ENCODE data around the gene HPS6. TPM values are rescaled to one million over a fixed set of nuclear protein-coding genes. Genes with fewer than 3 reads are reported as not detected.

HPS6 gene
- total RNA-seq, 1 experiment from 2014 or later = 31.7 TPM

DNA sequence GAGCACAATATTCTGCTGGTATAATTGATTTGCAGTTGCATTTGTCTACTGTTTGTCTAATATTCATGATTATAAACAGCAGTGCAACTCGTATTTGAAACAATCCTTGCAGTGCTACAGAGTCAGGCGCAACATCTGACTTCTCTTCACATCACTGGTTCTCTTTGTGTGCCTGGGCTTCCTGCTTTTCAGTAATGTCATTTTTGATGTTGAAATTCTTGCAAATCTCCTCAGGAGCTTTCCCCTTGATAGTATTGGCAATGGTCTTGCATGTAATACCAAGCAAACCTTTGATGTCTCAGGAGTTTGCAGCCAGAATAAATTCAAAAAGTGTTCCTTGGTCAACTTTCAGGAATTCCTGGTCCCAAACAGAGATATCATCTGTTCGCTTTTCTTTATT, 20.2 kb downstream of the HPS6 start:
- CTCF ChIA-PET = no interaction called here
- intact Hi-C loops (cut with micrococcal nuclease) = no loop called here

DNA sequence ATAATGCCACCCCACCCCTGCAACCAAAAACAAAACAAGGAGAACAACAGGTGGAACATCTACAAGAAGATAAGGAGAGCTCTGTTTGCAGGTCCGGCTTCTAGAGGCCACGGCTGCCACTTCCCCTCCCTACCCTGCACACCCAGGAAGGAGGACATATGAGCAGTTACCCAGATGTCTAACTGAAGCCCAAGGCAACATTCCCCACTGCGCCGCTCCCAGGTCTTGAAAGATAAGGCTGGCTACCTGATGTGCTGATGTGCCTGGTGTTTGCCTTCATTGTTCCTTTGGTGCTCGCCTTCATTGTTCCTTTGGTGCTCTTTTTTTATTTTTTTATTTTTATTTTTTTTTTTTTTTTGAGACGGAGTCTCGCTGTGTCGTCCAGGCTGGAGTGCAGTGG, 21.0 kb downstream of the HPS6 start:
- no peak overlapping the region for H3K27ac ChIP-seq (ENCODE audit: low read depth, low read length)
- H3K9ac ChIP-seq (ENCODE audit: low read length) = no peak overlapping the region
- intact Hi-C loops (cut with micrococcal nuclease) = no loop called here
- BruUV-seq (replicated peaks) = no TSS peak
- H3K4me3 ChIP-seq (replicated peaks in 1 of 2; ENCODE audit: low read depth in 1 of 2, low read length in 2 of 2) = no peak overlapping the region
- ChIA-PET RAD21 (ENCODE audit: low non-redundant PET in 1 of 2, low total read pairs in 2 of 2, uncharacterized antibody in 2 of 2, unreplicated experiment in 2 of 2) (no interaction called here), CTCF (no interaction called here), POLR2A (no interaction called here)
- H4K20me1 ChIP-seq (ENCODE audit: insufficient read depth) = no peaks in the 10 kb centered on the region
- H3K4me1 ChIP-seq (ENCODE audit: control insufficient read depth in 1 of 2, insufficient read depth in 2 of 2, low read length in 2 of 2) = no peaks in the 10 kb centered on the region
- H2AFZ ChIP-seq (ENCODE audit: low read depth, low read length, poor library complexity, severe bottlenecking) = no peak overlapping the region
- H3K4me2 ChIP-seq (ENCODE audit: low read length) = no peak overlapping the region
- H3K9me3 ChIP-seq (ENCODE audit: control insufficient read depth in 1 of 2, insufficient read depth in 1 of 2, low read depth in 1 of 2, low read length in 2 of 2) = no peaks in the 10 kb centered on the region
- H3K9me2 ChIP-seq (ENCODE audit: insufficient read depth) = no peaks in the 10 kb centered on the region
- H3K27me3 ChIP-seq (ENCODE audit: insufficient read depth, low read length) = no peaks in the 10 kb centered on the region
- H3K79me2 ChIP-seq (ENCODE audit: insufficient read depth, low read length) = no peaks in the 10 kb centered on the region
- H3K36me3 ChIP-seq (ENCODE audit: control insufficient read depth in 1 of 2, insufficient read depth in 2 of 2, low read length in 2 of 2) = no peaks in the 10 kb centered on the region
- DNase-seq (ENCODE audit: low read depth, low spot score) (no peak), ATAC-seq (no peak)
- TF ChIP-seq YY1 (IDR thresholded peaks at IDR 0.05; ENCODE audit: extremely low read depth, insufficient replicate concordance, low read depth, low read length) (no peak), SRF (IDR thresholded peaks at IDR 0.05; ENCODE audit: low read depth) (no peak), RAD21 (IDR thresholded peaks at IDR 0.05; ENCODE audit: low read depth) (no peak), JUND (IDR thresholded peaks at IDR 0.05) (no peak), FOSL1 (IDR thresholded peaks at IDR 0.05; ENCODE audit: low read depth) (no peak), CEBPB (IDR thresholded peaks at IDR 0.05; ENCODE audit: low read depth) (no peak), SIN3A (IDR thresholded peaks at IDR 0.05; ENCODE audit: low read depth) (no peak), POLR2AphosphoS5 (IDR thresholded peaks at IDR 0.05; ENCODE audit: low read depth, low read length) (no peak)
- TF ChIP-seq, protein P1, sequence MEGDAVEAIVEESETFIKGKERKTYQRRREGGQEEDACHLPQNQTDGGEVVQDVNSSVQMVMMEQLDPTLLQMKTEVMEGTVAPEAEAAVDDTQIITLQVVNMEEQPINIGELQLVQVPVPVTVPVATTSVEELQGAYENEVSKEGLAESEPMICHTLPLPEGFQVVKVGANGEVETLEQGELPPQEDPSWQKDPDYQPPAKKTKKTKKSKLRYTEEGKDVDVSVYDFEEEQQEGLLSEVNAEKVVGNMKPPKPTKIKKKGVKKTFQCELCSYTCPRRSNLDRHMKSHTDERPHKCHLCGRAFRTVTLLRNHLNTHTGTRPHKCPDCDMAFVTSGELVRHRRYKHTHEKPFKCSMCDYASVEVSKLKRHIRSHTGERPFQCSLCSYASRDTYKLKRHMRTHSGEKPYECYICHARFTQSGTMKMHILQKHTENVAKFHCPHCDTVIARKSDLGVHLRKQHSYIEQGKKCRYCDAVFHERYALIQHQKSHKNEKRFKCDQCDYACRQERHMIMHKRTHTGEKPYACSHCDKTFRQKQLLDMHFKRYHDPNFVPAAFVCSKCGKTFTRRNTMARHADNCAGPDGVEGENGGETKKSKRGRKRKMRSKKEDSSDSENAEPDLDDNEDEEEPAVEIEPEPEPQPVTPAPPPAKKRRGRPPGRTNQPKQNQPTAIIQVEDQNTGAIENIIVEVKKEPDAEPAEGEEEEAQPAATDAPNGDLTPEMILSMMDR (IDR thresholded peaks at IDR 0.05 in 2 of 3, conservative IDR thresholded peaks at IDR 0.05 in 1 of 3; ENCODE audit: borderline replicate concordance in 1 of 3, insufficient read depth in 1 of 3, low read depth in 2 of 3, low read length in 2 of 3) = no peak
- TF ChIP-seq, protein P2, sequence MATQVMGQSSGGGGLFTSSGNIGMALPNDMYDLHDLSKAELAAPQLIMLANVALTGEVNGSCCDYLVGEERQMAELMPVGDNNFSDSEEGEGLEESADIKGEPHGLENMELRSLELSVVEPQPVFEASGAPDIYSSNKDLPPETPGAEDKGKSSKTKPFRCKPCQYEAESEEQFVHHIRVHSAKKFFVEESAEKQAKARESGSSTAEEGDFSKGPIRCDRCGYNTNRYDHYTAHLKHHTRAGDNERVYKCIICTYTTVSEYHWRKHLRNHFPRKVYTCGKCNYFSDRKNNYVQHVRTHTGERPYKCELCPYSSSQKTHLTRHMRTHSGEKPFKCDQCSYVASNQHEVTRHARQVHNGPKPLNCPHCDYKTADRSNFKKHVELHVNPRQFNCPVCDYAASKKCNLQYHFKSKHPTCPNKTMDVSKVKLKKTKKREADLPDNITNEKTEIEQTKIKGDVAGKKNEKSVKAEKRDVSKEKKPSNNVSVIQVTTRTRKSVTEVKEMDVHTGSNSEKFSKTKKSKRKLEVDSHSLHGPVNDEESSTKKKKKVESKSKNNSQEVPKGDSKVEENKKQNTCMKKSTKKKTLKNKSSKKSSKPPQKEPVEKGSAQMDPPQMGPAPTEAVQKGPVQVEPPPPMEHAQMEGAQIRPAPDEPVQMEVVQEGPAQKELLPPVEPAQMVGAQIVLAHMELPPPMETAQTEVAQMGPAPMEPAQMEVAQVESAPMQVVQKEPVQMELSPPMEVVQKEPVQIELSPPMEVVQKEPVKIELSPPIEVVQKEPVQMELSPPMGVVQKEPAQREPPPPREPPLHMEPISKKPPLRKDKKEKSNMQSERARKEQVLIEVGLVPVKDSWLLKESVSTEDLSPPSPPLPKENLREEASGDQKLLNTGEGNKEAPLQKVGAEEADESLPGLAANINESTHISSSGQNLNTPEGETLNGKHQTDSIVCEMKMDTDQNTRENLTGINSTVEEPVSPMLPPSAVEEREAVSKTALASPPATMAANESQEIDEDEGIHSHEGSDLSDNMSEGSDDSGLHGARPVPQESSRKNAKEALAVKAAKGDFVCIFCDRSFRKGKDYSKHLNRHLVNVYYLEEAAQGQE (IDR thresholded peaks at IDR 0.05; ENCODE audit: low read depth) = no peak

More for the DNA sequence above, 20.2 kb downstream of the HPS6 start:
- no peaks in the 10 kb centered on the region for H4K20me1 ChIP-seq (ENCODE audit: insufficient read depth)
- no peak overlapping the region for H3K4me2 ChIP-seq (ENCODE audit: low read length)
- no peak overlapping the region for H3K9ac ChIP-seq (ENCODE audit: low read length)
- BruUV-seq (replicated peaks) = no TSS peak
- H3K4me3 ChIP-seq (replicated peaks in 1 of 2; ENCODE audit: low read depth in 1 of 2, low read length in 2 of 2) = no peak overlapping the region
- H3K4me1 ChIP-seq (ENCODE audit: control insufficient read depth in 1 of 2, insufficient read depth in 2 of 2, low read length in 2 of 2) = no peaks in the 10 kb centered on the region
- DNase-seq (ENCODE audit: low read depth, low spot score) (no peak), ATAC-seq (no peak)
- no peaks in the 10 kb centered on the region for H3K9me3 ChIP-seq (ENCODE audit: control insufficient read depth in 1 of 2, insufficient read depth in 1 of 2, low read depth in 1 of 2, low read length in 2 of 2)
- H3K27me3 ChIP-seq (ENCODE audit: insufficient read depth, low read length) = no peaks in the 10 kb centered on the region
- no peaks in the 10 kb centered on the region for H3K79me2 ChIP-seq (ENCODE audit: insufficient read depth, low read length)
- no peak overlapping the region for H2AFZ ChIP-seq (ENCODE audit: low read depth, low read length, poor library complexity, severe bottlenecking)
- no peaks in the 10 kb centered on the region for H3K9me2 ChIP-seq (ENCODE audit: insufficient read depth)
- no peak overlapping the region for H3K27ac ChIP-seq (ENCODE audit: low read depth, low read length)
- ChIA-PET POLR2A (no interaction called here), RAD21 (ENCODE audit: low non-redundant PET in 1 of 2, low total read pairs in 2 of 2, uncharacterized antibody in 2 of 2, unreplicated experiment in 2 of 2) (no interaction called here)
- TF ChIP-seq SIN3A (IDR thresholded peaks at IDR 0.05; ENCODE audit: low read depth) = no peak
- TF ChIP-seq, protein P3, sequence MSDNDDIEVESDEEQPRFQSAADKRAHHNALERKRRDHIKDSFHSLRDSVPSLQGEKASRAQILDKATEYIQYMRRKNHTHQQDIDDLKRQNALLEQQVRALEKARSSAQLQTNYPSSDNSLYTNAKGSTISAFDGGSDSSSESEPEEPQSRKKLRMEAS (IDR thresholded peaks at IDR 0.05) = no peak
- no peak for TF ChIP-seq RAD21 (IDR thresholded peaks at IDR 0.05; ENCODE audit: low read depth)
- TF ChIP-seq EGR1 (IDR thresholded peaks at IDR 0.05; ENCODE audit: low read depth) = no peak
- no peak for TF ChIP-seq TCF7L2 (IDR thresholded peaks at IDR 0.05; ENCODE audit: borderline replicate concordance, extremely low read depth, insufficient read depth, insufficient read length)
- TF ChIP-seq FOSL1 (IDR thresholded peaks at IDR 0.05; ENCODE audit: low read depth) = no peak
- no peak for TF ChIP-seq POLR2A (IDR thresholded peaks at IDR 0.05; ENCODE audit: borderline replicate concordance, extremely low read depth, insufficient read depth, insufficient read length)
- no peak for TF ChIP-seq ELF1 (IDR thresholded peaks at IDR 0.05; ENCODE audit: borderline replicate concordance, low read depth)
- TF ChIP-seq, protein P4, sequence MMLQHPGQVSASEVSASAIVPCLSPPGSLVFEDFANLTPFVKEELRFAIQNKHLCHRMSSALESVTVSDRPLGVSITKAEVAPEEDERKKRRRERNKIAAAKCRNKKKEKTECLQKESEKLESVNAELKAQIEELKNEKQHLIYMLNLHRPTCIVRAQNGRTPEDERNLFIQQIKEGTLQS (IDR thresholded peaks at IDR 0.05) = no peak
- no peak for TF ChIP-seq CEBPB (IDR thresholded peaks at IDR 0.05; ENCODE audit: low read depth)
- TF ChIP-seq ZNF274 (IDR thresholded peaks at IDR 0.05; ENCODE audit: low read depth, low read length) = no peak
- no peak for TF ChIP-seq EZH2phosphoT487 (IDR thresholded peaks at IDR 0.05; ENCODE audit: borderline replicate concordance)
- TF ChIP-seq YY1 (IDR thresholded peaks at IDR 0.05; ENCODE audit: extremely low read depth, insufficient replicate concordance, low read depth, low read length) = no peak
- no peaks in the 10 kb centered on the region for H3K36me3 ChIP-seq (ENCODE audit: control insufficient read depth in 1 of 2, insufficient read depth in 2 of 2, low read length in 2 of 2)

Data from HCT116 (cell line).